GM19372 (cell line): ENCODE data around the gene SPG21.

Experiments used
- ATAC-seq: cut with Tn5 transposase; IDR thresholded peaks from one replicate; pipeline ENCODE4 v1.9.1; 2021; ENCODE audit warnings: mild to moderate bottlenecking, low read depth, moderate library complexity; ENCODE audit not compliant: unreplicated experiment

Gene SPG21

GRCh38 chr15:64993290-64993689 lies 3.6 kb upstream of the SPG21 start:
- no peak for ATAC-seq

- no peak for ATAC-seq
Observed at GRCh38 chr15:64991536-64992135, 1.9 kb upstream of the SPG21 start.

GRCh38 chr15:64990168-64990470 lies 405 bp upstream of the SPG21 start:
- ATAC-seq = no peak

- ATAC-seq = no peak
Observed at GRCh38 chr15:64987136-64987535, 2.6 kb downstream of the SPG21 start.

- ATAC-seq = no peak
Observed at GRCh38 chr15:64985366-64986033, 4.2 kb downstream of the SPG21 start.

- ATAC-seq = no peak
Observed at GRCh38 chr15:64982472-64982871, 7.2 kb downstream of the SPG21 start.

GRCh38 chr15:64981812-64982431 lies 7.8 kb downstream of the SPG21 start:
- no peak for ATAC-seq

GRCh38 chr15:64979252-64979710 lies 10.4 kb downstream of the SPG21 start:
- ATAC-seq = no peak

- no peak for ATAC-seq
Observed at GRCh38 chr15:64975390-64975789, 14.3 kb downstream of the SPG21 start.

- no peak for ATAC-seq
Observed at GRCh38 chr15:64970698-64971097, 19.0 kb downstream of the SPG21 start.

- no peak for ATAC-seq
Observed at GRCh38 chr15:64969401-64969800, 20.3 kb downstream of the SPG21 start.

- no peak for ATAC-seq
Observed at GRCh38 chr15:64961013-64961412, 28.7 kb downstream of the SPG21 start.

- ATAC-seq = no peak
Observed at GRCh38 chr15:64960153-64960552, 29.6 kb downstream of the SPG21 start.

GRCh38 chr15:64959128-64959527 lies 30.6 kb downstream of the SPG21 start:
- no peak for ATAC-seq

GRCh38 chr15:64954395-64954794 lies 35.3 kb downstream of the SPG21 start:
- no peak for ATAC-seq

GRCh38 chr15:64951777-64952418 lies 37.8 kb downstream of the SPG21 start:
- no peak for ATAC-seq

GRCh38 chr15:64950888-64951287 lies 38.8 kb downstream of the SPG21 start:
- no peak for ATAC-seq

GRCh38 chr15:64949383-64950186 lies 40.1 kb downstream of the SPG21 start:
- no peak for ATAC-seq

GRCh38 chr15:64948916-64949315 lies 40.8 kb downstream of the SPG21 start:
- ATAC-seq = no peak

- no peak for ATAC-seq
Observed at GRCh38 chr15:64947211-64947610, 42.5 kb downstream of the SPG21 start.

GRCh38 chr15:64944961-64945360 lies 44.8 kb downstream of the SPG21 start:
- no peak for ATAC-seq
